ENCODE results near the gene SMIM1.

DNA sequence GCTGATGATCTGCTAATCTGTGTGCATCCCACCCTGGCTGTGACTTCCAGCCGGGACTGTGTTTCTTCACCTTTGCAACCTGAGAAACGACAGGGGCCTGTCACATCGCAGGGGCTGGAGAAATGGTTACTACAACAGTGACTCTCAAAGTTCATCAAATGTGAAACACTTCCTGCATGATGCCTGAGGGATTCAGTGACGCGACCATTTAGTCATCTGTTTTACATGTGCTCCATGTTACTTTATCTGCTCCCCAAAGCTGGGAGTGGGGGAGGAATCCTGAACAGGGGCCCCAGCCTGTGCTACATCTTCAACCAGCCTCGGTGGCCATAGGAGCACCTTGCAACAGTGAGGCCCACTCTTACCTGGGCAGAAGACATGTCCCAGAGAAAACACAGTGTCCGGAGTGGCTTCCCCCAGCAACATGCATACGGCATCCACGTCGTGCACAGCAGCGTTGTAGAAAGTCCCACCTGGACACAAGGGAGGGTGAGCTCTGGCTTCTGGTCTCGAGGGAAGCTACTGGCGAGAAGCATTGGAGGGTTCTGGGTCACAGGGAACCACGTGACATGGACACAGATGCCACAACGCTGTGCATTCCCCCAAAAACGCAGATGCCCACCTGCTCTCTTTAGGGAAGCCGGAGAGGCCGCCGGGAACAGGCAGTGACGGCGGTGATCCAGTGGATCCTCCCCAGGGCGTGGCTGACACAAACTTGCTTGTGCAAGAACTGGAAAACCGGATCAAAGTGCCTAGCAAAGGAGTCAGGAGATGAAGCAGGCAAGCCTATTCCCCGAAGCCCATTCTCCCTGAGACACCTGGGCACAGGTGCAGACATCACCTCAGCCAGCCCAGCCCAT is 29.9 kb upstream of the SMIM1 start:
- TF ChIP-seq CTCF (IDR thresholded peaks at IDR 0.05; ENCODE audit: low read depth, low read length) (no peak), EZH2phosphoT487 (IDR thresholded peaks at IDR 0.05; ENCODE audit: low read depth) (no peak)

Data from OCI-LY3 (cell line).